RWPE2 (cell line): ENCODE data around the gene EPHB6.

Experiments
- ATAC-seq: fragments of 200-7000 bp; cut with Tn5 transposase; 3 replicates; pipeline ENCODE4 v1.9.1; 2021; ENCODE audit warnings: low read depth
- DNase-seq: peaks from one replicate; pipeline ENCODE4 v3.0.0-alpha.2; 2020; ENCODE audit warnings: low spot score
- H3K27ac ChIP-seq: fragments of 450-650 bp; 2 replicates; pipeline ENCODE4 v1.5.1; 2017; ENCODE audit warnings: mild to moderate bottlenecking; ENCODE audit not compliant: poor library complexity, severe bottlenecking
- H3K27me3 ChIP-seq: fragments of 250-450 bp; sonication (Bioruptor Pico); 2 replicates; pipeline ENCODE4 v1.5.1; 2021; ENCODE audit warnings: mild to moderate bottlenecking, moderate library complexity; ENCODE audit not compliant: insufficient read depth, poor library complexity, severe bottlenecking
- H3K36me3 ChIP-seq: fragments of 250-450 bp; sonication (Bioruptor Pico); 2 replicates; pipeline ENCODE4 v1.5.1; 2020; ENCODE audit warnings: low read depth, mild to moderate bottlenecking, moderate library complexity
- H3K4me1 ChIP-seq: fragments of 250-450 bp; sonication (Bioruptor Pico); 2 replicates; pipeline ENCODE4 v1.5.1; 2021; ENCODE audit warnings: mild to moderate bottlenecking, moderate library complexity; ENCODE audit not compliant: insufficient read depth, poor library complexity, severe bottlenecking
- H3K4me3 ChIP-seq: fragments of 250-450 bp; sonication (Bioruptor Pico); 2 replicates; pipeline ENCODE4 v1.5.1; 2021; ENCODE audit warnings: mild to moderate bottlenecking, moderate library complexity; ENCODE audit not compliant: severe bottlenecking
- H3K9me3 ChIP-seq: fragments of 250-450 bp; sonication (Bioruptor Pico); 2 replicates; pipeline ENCODE4 v1.5.1; 2021; ENCODE audit warnings: mild to moderate bottlenecking, moderate library complexity; ENCODE audit not compliant: severe bottlenecking
- CTCF ChIP-seq: fragments of 450-650 bp; IDR thresholded peaks from one replicate; pipeline ENCODE4 v1.5.1; 2017; ENCODE audit warnings: mild to moderate bottlenecking, moderate library complexity; ENCODE audit not compliant: poor library complexity, severe bottlenecking

The EPHB6 gene

GRCh38 chr7:142887282-142888015 lies 32.6 kb downstream of the EPHB6 start:
- Histone ChIP-seq H3K9me3 (no peaks in the 10 kb centered on the region), H3K27me3 (no peaks in the 10 kb centered on the region), H3K4me3 (no peak overlapping the region), H3K36me3 (no peaks in the 10 kb centered on the region), H3K4me1 (no peaks in the 10 kb centered on the region), H3K27ac (no peak overlapping the region)
- DNase-seq (no peak), ATAC-seq (no peak)
- TF ChIP-seq CTCF: no peak

- Histone ChIP-seq H3K4me3 (no peak overlapping the region), H3K27me3 (no peaks in the 10 kb centered on the region), H3K27ac (no peak overlapping the region), H3K36me3 (no peaks in the 10 kb centered on the region), H3K9me3 (no peaks in the 10 kb centered on the region), H3K4me1 (no peaks in the 10 kb centered on the region)
- ATAC-seq (no peak), DNase-seq (no peak)
- no peak for TF ChIP-seq CTCF
Observed at GRCh38 chr7:142889816-142890215, 34.9 kb downstream of the EPHB6 start.

GRCh38 chr7:142890874-142891485 lies 36.1 kb downstream of the EPHB6 start:
- no peak overlapping the region for H3K4me3 ChIP-seq
- DNase-seq: no peak
- H3K9me3 ChIP-seq: no peaks in the 10 kb centered on the region
- TF ChIP-seq CTCF: no peak
- H3K36me3 ChIP-seq: no peaks in the 10 kb centered on the region
- no peak for ATAC-seq
- H3K27ac ChIP-seq: no peak overlapping the region
- H3K4me1 ChIP-seq: no peaks in the 10 kb centered on the region
- H3K27me3 ChIP-seq: no peaks in the 10 kb centered on the region

DNA sequence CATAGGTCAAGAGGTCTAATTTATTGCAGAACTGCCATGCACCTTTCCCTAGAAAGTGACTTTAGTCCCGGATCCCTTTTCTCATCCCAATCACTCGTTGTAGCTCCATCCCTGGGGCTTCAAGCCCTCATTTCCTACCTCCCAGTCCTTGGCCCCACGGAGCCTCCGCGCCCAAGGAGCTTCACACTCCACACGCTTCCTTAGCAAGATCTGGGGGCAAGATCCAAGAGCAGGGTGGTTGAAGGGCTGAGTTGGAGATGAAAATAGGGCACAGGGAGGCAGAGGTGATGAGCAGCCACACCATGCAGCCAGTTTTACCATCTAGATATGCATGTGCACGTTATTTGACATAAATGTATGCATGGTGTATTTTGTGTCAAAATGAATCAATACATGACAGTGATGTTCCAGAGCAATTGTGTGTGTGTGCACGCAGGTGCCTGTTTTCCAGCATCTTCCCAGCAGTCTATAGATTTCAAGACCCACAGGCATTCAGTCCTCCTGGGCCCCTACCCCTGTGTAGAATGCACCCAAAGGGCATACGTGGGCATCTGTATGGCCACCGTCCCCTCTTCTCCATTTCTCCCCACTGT lies 36.7 kb downstream of the EPHB6 start:
- H3K27ac ChIP-seq: no peak overlapping the region
- no peak overlapping the region for H3K4me3 ChIP-seq
- no peaks in the 10 kb centered on the region for H3K4me1 ChIP-seq

More for the DNA sequence above, 36.7 kb downstream of the EPHB6 start:
- TF ChIP-seq CTCF: no peak
- DNase-seq (no peak), ATAC-seq (no peak)
- H3K27me3 ChIP-seq: no peaks in the 10 kb centered on the region
- no peaks in the 10 kb centered on the region for H3K36me3 ChIP-seq
- H3K9me3 ChIP-seq: no peaks in the 10 kb centered on the region
